LNCaP clone FGC (cell line): ENCODE measurements around the gene MAD1L1.

ENCODE experiments used
- DNase-seq: peaks from one replicate; pipeline ENCODE4 v3.0.0-alpha.2; 2011; ENCODE audit warnings: low read depth
- H3K4me3 ChIP-seq: 2 replicates; pipeline ENCODE4 v1.5.1; 2011; ENCODE audit warnings: mild to moderate bottlenecking, low read depth, low read length, control low read depth
- TF ChIP-seq, protein P1 (sequence below): IDR thresholded peaks from 2 replicates; pipeline ENCODE4 v1.5.1; 2012; ENCODE audit warnings: mild to moderate bottlenecking; ENCODE audit not compliant: control insufficient read depth, insufficient read depth; ENCODE audit errors: extremely low read depth

The MAD1L1 gene

GRCh38 chr7:1951159-1951536, 281.6 kb downstream of the MAD1L1 start:
- H3K4me3 ChIP-seq, result no peak overlapping the region
- TF ChIP-seq, protein P1, sequence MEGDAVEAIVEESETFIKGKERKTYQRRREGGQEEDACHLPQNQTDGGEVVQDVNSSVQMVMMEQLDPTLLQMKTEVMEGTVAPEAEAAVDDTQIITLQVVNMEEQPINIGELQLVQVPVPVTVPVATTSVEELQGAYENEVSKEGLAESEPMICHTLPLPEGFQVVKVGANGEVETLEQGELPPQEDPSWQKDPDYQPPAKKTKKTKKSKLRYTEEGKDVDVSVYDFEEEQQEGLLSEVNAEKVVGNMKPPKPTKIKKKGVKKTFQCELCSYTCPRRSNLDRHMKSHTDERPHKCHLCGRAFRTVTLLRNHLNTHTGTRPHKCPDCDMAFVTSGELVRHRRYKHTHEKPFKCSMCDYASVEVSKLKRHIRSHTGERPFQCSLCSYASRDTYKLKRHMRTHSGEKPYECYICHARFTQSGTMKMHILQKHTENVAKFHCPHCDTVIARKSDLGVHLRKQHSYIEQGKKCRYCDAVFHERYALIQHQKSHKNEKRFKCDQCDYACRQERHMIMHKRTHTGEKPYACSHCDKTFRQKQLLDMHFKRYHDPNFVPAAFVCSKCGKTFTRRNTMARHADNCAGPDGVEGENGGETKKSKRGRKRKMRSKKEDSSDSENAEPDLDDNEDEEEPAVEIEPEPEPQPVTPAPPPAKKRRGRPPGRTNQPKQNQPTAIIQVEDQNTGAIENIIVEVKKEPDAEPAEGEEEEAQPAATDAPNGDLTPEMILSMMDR, result no peak
- DNase-seq, result no peak

DNA sequence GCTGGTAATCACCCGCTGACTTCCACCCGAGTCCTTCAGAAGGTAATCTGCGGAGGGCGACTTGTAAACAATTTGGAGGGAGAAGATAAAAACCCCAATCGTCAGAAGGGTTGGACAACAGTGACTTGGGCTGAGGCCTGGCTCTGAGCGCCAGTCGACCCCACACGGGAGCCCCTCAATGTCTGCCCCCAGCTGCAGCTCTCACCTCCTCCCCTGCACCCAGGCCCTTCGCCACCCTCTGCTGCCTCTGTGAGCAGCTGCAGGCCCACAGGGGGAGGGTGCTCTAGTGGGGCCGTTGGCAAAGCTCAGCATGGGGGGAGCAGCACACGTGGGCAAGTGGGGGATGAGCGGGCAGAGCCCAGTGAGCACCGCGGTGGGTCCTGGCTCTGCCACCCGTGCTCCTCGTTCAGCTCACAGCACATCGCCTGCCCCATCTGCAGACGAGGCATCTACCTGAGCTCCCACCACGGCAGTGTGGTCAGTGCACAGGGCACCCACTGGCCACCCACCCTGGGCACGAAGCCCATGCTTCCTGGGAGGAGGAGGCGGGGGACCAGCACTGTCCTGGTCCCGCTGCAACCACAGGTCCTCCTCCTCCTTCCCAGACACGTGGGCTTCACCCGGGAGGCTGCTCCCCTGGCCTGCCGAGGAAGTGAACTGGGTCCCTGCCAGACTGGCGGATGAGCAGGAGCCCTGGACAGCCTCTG, 282.1 kb downstream of the MAD1L1 start:
- TF ChIP-seq, protein P1, result no peak
- no peak for DNase-seq
- H3K4me3 ChIP-seq, result no peak overlapping the region

DNA sequence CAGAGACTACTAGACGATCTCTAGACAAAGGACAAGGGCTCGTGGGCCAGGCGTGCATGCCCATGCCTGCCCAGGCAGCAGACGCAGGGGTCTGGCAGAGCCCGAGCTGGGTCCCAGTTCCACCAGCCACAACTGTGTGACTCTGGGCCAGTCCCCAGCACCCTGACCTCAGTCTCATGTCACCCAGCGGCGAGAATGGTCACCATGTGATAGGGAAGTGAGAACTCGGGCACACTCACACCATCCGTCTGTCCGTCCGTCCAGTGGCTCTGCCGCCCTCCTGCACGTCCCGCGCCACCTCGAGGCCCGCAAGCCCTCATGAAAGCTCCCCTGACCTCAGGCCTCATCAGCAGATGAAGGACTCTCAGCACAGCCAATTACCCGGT, 282.7 kb downstream of the MAD1L1 start:
- TF ChIP-seq, protein P1, result no peak
- DNase-seq, result no peak
- no peak overlapping the region for H3K4me3 ChIP-seq

DNA sequence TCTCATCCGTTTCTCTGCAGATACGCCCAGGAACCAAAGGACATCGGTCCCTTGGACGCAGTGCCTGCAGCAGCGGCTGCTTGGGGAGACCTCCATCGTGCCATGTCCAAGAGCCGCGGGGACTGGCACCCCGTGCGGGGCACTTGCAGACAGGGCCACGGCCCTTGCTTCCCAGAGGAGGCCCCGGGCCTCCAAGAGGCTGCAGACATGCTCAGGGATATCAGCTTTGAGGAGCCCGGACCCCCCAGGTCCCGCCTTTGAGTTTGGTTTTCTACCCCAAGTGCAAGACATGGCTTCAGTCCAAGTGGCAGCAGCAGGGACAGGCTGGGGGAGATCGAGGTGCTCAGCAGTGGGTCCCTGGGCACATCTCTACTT, 283.1 kb downstream of the MAD1L1 start:
- no peak for DNase-seq
- TF ChIP-seq, protein P1, result no peak
- no peak overlapping the region for H3K4me3 ChIP-seq

DNA sequence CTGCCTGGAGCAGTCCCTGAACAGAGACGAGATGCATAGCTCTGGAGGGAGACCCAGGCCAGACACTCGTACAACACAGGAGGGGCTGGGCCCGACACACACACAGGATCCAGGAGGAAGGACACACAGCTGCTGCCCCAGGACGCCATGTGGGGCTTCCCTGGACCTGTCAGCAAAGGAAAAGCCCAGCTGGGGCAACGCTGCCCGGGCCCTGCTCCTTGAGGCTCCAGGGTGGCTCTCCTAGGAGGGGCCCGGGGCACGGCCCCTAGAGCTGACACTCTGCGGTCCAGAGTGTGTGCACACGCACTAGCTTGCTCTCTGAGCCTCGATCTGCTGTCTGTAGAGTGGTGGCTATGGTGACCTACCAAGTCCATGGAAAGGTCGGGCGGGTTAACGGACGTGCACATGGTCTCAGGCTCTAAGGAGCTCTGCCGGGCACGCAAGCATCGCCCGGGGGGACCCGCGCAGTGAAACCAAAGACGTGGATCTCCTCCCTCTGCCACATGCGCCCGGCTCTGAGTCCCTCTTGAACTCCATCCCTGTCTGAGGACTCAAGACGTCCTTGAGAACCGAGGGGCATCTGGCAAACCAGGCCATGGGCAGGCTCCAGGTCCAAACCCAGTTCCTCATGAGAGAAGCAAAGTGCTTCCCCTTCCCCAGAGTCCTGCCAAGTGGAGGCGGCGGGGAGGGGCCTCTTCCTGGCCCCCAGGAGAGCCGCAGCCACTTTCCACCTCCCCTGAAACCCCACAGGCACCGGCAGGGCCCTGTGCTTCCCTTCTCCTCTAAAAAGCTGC, 283.7 kb downstream of the MAD1L1 start:
- TF ChIP-seq, protein P1, result no peak
- no peak for DNase-seq
- no peak overlapping the region for H3K4me3 ChIP-seq

DNA sequence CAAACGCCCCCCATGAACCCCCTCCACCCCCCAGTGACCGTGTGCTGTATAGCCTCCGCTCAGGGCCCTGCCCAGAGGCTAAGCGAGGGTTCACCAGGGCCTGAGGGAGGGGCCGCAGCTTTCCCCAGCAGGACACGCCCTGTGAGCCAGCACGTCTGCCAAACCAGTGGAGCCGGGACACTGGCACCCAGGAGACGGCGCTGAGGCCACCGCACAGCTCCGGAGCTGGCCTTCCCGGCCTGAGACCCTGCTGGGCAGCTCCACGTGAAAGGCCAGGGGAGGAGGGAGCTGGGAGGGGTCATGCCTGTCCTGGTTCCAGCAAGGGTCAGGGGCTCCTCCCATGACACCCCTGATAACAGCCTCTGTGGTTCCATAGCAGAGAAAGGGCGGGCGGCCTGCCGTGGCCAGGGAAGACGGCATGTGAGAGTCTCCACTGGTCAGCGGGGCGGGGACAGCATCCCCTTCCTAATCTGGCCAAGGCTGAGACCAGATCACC, 284.4 kb downstream of the MAD1L1 start:
- no peak overlapping the region for H3K4me3 ChIP-seq
- DNase-seq, result no peak
- TF ChIP-seq, protein P1, result no peak
